ENCODE data around the gene ARPP21. TPM values are rescaled to one million over a fixed set of nuclear protein-coding genes. Genes with fewer than 3 reads are reported as not detected.

Gene ARPP21
- total RNA-seq, 1 experiment from 2014 or later: not detected

- no peak for DNase-seq (ENCODE audit: low read depth)
Observed at GRCh38 chr3:35737527-35737926, 98.2 kb downstream of the ARPP21 start.

DNA sequence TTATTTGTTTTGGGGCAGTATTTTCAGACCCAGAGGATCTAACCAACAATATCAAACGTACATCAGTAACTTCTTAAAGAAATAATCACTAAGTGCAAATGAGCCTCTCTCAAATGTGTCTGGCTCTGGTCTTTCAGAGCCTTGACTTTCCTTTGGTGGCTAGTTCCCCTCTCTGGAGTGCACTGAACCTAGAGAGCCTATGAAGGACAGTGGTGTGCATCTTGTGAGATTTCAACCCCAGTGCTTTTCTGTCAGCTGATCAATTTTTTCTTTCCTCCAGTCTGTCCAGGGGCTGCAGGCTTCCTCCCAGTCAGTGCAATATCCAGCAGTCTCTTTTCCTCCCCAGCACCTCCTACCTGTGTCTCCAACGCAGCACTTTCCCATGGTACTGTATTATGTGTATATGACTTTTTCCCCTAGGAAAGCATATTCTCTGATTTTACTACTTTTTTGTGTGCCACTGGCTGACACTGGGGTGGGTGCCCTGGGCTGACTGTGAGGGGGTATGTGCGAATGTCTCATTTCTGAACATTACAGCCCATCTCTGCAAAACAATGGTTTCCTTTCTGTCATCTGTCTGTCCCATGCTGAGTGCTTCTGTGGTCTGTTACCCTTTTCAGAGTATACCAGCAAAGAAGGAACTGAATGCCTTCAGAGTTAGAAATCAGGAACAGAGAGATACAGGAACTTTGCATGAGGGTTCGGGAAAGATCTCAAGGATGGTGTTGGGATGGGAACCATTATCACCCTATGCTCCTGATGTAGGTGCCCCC, 98.8 kb downstream of the ARPP21 start:
- no peak for DNase-seq (ENCODE audit: low read depth)

- DNase-seq (ENCODE audit: low read depth): no peak
Observed at GRCh38 chr3:35739181-35739809, 100.0 kb downstream of the ARPP21 start.

DNA sequence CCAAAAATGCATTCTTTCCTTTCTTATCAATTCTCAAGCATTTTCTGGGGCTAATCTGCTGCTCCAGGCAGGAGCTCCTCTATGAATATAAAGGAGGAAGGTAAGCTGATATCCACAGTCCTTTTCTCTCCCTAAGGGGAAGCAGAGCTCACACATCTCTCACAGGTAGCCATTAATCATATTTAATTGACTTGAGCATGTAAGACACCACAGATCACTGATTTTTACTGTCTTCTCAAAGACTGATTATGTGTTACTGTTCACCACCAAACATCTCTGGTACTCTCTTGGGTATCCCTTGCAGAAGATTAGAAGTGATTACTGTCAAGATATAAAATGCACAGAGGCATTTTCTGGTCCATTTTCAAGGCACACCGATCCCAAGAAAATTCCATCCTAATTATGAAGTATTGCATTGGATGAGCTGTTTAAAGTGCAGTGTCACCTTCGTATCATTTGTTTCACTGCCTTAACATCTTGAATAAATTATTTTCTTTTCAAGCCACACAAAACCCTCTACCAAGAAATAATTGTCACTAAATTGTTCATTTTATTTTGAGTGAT, 100.7 kb downstream of the ARPP21 start:
- DNase-seq (ENCODE audit: low read depth): no peak

- DNase-seq (ENCODE audit: low read depth): no peak
Observed at GRCh38 chr3:35743218-35743617, 103.9 kb downstream of the ARPP21 start.

GRCh38 chr3:35744419-35744818, 105.1 kb downstream of the ARPP21 start:
- DNase-seq (ENCODE audit: low read depth): peak; percentile 3

DNA sequence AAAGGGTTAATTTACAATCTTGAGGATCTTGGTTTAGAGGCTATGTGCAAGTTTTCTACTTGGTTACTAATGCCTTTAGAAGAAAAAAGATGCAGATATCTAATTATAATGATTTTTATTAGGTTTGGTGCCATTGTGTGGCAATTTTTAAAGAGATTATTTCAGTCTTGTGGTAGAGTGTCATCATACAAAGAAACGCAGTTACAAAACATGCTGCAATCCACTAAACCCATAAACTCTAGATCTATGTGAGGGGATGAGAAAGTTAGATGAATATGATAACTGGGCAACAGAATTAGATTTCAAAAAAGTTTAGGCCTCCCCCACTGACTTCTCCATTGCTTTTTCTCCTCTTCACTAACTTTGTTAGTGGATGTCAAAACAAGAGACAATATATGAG, 106.0 kb downstream of the ARPP21 start:
- no peak for DNase-seq (ENCODE audit: low read depth)

GRCh38 chr3:35745802-35746484, 106.6 kb downstream of the ARPP21 start:
- DNase-seq (ENCODE audit: low read depth): no peak

DNA sequence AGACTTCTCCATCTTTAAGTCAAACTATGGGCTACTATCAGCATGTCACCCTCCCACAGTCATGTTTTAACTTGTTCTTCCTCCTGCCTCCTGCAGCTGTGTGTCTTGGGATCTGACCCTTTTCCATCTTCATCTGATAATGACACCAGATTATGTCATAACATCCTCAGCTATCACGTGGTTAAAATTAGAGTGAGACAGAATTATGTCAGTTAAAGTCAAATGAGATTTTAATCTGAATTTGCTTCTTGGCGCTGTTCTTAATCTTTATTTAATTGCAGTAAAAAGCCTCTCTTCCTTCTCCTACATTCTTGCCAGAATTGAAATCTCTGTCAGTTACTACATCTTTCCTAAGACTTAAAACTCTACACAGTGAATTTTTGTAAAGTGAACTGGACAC, 107.2 kb downstream of the ARPP21 start:
- DNase-seq (ENCODE audit: low read depth): no peak

DNA sequence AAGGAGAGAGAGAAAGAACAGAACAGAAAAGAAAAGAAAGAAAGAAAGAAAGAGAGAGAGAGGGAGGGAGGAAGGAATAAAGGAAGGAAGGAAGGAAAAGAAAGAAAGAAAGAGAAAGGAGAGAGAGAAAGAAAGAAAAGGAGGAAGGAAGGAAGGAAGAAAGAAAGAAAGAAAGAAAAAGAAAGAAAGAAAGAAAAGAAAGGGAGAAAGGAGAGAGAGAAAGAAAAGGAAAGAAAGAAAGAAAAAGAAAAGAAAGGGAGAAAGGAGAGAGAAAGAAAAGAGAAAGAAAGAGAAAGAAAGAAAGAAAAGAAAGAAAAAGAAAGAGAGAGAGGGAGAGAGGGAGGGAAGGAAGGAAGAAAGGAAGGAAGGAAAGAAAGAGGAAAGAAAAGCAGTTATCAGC, 108.8 kb downstream of the ARPP21 start:
- DNase-seq (ENCODE audit: low read depth): no peak

- no peak for DNase-seq (ENCODE audit: low read depth)
Observed at GRCh38 chr3:35751207-35751606, 111.9 kb downstream of the ARPP21 start.

DNA sequence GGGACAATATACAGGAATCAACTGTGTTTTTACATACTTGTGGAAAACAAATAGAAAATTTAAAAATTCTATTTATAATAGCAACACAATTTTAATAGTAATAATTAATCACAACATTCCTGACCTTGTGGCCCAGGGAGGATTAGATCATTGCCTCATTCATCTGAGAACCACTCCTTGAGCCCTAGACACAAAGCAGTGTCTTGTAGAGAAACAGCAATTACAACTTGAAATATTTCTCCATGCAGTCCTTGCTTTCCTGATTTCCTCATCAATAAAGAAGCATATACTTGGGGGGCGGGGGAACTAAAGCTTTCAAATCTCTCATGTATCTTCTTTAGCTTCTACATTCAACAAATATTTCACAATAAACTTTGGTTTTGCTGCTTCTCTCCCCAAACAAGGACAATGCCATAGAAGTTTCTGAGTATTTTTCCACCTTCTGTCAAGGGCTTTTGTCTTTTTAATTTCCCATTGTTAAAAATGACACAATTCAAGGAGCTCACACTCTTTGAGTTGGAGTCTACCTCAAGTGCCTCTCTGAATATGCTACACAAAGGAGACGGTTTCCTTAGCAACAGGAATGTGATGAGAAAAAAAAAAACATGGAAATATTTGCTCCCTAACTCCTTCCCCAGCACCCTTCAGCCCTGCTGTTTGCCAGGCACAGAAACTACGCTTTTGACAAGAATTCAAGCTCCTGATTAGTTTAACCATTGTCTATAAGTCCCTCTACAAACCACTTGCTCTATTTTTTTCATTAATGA, 118.8 kb downstream of the ARPP21 start:
- DNase-seq (ENCODE audit: low read depth): no peak

DNA sequence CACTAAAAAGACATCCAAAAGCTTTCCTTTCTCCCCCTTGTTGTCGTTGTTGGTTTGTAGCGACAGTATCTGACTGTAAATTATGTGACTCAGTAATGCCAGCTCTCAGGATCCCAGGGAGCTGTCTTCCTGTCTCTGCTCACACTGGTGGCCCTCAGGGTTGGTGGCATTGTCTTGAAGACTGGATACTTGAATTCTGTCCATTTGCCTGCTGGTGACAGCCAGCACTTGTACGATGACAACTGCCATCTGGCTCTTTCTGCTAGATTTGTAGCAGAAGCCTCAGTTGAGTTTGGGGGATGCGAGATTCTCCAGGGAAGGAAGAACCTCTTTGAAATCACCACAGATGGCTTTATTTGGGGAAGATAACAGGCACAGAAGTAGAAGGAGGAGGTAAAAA, 120.8 kb downstream of the ARPP21 start:
- no peak for DNase-seq (ENCODE audit: low read depth)

- DNase-seq (ENCODE audit: low read depth): no peak
Observed at GRCh38 chr3:35761311-35761710, 122.0 kb downstream of the ARPP21 start.

GRCh38 chr3:35772381-35773015, 133.2 kb downstream of the ARPP21 start:
- DNase-seq (ENCODE audit: low read depth): no peak

DNA sequence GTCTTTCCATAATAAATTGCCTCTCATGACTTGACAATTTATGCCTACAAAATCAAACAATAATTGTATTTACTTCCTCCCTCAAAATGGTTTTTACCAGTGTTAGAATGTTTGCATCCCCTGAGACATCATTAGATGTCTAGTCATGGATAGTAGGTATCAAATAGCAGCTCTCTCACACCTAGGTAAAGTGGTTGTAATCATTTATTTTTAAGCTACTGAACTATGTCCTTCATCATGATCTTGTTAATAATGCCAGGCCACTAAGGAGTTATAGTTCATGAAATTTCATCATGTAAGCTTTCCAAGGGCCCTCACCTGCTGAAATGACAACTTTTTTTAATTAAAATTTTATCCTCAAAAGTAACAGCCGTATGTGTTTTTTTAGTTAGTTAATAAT, 134.1 kb downstream of the ARPP21 start:
- no peak for DNase-seq (ENCODE audit: low read depth)

DNA sequence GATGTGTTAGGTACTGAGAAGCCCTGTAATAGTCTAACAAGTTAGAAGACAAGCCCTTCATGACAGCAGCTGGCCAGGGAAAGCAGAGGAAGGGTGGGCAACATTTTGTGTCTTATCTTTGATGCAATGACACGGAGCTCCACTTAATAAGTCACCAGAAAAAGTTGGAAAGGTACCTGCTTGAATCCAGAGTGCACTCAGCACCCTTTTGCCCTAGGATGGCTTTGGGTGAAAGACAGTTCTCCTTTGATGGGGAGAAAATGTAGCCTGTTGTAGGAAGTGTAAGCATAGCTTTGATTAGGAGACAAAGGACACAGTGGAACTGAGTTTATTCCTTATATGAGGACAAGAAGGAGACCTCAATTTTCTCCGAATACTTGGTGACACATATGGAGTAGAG, 137.0 kb downstream of the ARPP21 start:
- DNase-seq (ENCODE audit: low read depth): no peak

- DNase-seq (ENCODE audit: low read depth): no peak
Observed at GRCh38 chr3:35777065-35777464, 137.7 kb downstream of the ARPP21 start.

GRCh38 chr3:35777563-35778554, 138.5 kb downstream of the ARPP21 start:
- no peak for DNase-seq (ENCODE audit: low read depth)

- no peak for DNase-seq (ENCODE audit: low read depth)
Observed at GRCh38 chr3:35779611-35780010, 140.3 kb downstream of the ARPP21 start.
